RPMI7951 (cell line): ENCODE results near the gene C21orf91. TPM values are rescaled to one million over a fixed set of nuclear protein-coding genes. Genes with fewer than 3 reads are reported as not detected.
A peak's percentile ranks its signal among the peaks of the same experiment; 100 is the strongest.

Experiments used
- DNase-seq: peaks from one replicate; pipeline ENCODE4 v3.0.0-alpha.2; 2012; ENCODE audit warnings: low read depth
- total RNA-seq: library from RNA; depleted of rRNA; stranded (reverse); fragments of >200 nt; shearing (Covaris generic); gene quantifications from 2 replicates; pipeline ENCODE4 v1.2.3, GENCODE V29; 2014

The C21orf91 gene
- total RNA-seq, 1 experiment from 2014 or later = 14.3 TPM

DNA sequence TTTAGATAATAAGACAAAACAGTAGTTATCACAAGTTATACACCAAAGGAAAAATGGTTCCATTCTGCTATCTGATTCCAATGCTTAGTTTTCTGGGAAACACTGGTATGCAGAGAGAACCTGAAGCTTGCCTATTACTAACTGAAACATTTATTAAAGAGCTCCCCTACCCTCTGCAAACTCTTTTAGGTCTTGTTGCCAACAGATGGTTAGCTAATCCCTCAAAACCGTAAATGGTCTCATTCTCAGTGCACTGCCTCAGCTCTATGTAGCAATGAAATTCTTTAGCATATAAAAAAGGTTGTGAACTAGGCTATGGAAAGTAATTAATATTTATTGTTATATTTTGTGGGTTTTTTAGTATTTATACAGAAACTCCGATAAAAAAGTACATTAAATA is 20.4 kb downstream of the C21orf91 start:
- DNase-seq = no peak

DNA sequence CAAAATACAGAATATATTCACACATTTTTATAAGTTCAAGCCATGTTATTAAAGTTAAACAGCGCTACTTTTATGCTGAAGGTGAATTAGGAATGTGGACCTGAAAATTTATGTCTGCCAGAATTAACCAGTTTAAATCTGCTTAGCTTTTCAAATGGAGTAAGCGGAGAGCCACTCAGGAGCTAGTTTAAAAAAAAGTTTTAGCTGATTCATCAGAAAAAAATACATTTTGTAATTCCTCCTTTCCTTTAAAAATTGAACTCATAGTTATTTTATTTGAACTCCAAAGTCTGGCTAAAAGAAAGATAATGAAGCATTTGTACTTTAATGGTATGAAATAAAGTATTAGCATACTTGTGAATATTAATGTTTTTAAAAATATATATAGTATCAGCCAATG is 21.2 kb downstream of the C21orf91 start:
- no peak for DNase-seq

DNA sequence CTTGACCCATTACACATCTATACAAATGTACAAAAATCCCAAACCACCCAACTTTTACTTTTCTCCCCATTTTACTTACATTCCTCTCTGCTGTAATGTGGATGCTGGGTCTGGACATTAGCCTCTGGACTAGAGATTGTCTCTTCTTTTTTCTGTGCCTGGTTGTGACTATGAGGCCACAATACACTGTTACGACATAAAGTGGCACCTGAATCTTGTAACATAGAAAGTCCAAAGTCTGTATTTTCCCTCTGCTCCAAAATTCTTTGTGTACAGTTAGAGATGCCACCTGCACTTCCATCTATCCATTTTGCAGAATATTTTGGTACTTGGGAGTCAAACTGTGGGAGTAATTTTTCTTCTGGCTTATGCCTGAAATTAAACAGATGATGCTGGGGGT is 22.7 kb downstream of the C21orf91 start:
- no peak for DNase-seq

DNA sequence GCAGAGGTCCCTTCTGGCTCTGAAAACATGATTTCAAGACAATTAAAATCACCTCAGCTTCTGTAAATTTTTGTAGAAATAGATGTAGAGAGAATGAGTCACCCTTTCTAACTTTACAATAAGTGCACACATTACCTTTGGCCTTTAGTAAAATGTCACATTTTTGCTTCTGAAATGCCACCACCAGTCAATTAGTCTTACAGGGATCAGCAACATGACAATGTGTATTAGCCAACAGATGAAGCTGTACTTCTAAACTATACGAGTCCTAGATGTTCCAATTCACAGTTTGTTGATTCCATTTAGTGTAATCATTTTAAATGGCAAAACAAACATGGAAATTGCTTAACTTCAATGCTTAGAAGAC is 23.1 kb downstream of the C21orf91 start:
- no peak for DNase-seq

DNA sequence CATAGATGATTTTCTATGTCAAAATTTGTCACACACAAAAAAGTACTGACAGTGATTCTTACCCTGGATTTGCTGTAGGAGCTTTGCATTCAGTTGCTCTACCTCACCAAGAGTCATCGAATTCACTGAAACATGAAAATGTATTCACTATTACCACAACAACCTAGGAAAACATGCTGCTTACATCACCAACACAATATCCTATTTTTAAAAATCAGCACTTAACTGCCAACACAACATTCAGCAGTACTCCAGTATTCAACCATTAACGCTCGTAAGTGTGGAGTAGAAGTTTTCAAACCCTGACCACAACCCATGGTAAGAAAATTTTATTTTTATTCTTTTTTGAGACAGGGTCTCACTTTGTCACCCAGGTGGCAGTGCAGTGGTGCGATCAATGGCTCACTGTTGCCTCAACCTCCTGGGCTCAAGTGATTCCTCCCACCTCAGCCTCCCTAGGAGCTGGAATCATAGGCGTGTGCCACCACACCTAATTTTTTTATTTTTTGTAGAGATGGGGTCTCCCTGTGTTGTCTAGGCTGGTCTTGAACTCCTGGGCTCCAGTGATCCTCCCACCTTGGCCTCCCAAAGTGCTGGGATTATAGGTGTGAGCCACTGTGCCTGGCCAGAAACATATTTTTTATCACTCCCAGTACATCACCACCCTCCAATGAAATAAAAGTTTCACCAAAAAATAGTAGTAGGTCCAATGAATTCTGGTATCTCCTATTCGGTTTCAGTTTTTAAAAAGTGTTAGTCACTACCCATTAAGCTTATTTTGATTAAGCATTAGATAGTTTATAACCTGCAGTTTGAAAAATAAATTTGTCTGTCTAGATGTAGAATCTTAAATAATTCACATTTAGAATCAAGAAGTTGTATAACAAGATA is 23.8 kb downstream of the C21orf91 start:
- no peak for DNase-seq

DNA sequence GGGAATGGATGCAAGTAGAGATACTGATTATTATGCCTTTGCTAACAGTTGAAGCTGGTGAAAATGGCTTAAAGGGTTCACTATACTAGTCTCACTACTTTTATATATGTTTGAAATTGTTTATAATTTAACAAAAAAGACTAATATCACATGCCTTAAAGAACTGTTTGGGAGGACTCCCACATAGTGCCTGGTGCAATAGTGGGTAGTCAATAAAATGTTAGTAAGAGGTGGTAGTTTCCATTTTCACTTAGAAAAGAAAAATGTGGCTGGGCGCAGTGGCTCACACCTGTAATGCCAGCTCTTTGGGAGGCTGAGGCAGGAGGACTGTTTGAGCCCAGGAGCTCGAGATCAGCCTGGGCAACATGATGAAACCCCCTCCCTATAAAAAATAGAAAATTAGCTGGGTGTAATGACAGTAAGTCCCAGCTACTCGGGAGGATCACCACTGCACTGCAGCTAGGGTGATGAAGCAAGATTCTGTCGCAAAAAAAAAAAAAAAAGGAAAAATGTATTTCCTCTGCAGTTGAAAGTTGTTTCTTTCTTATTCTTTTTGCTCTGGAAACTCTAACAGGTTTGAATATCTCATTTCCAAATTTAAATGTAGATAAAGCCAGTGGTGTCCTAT is 24.5 kb downstream of the C21orf91 start:
- DNase-seq = no peak

DNA sequence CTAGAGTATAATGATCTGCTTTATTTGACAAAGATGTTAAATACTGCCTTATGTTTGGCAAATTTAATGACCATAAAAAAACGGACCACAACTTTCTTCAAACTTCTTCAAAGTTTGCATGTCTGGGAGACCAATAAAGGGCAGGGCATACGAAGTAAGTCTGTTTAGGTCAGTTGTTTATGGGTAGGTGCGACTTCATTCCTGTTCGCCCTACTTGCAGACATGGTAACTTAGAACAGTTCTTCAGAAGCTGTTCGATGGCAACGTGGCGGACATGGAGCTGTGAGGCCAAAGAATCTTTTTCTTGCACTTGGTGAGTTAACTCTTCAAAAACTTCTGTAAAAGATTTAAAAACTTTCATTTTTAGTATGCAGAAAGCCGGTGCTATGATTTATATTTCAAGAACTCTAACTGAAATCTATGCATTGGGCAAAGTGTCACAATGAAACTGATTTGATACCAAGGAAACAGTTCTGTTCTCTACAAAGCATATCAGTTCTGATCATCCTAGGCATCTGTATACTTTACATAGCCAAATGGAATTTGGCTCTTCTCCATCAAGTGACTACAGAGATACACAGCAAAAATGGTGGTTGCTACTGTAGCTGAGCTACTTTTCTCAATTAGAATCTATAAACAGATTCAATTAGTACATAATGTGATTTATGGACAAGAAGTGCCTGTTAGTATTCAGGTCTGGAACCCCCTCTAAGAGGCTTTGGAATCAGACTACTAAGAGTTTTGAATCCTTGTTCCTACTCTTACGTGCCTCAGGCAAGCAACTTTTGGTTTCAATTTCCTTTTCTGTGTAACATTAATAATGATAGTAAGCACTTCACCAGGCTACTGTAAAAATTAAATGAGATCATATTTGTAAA is 25.7 kb downstream of the C21orf91 start:
- peak; percentile 67 for DNase-seq

DNA sequence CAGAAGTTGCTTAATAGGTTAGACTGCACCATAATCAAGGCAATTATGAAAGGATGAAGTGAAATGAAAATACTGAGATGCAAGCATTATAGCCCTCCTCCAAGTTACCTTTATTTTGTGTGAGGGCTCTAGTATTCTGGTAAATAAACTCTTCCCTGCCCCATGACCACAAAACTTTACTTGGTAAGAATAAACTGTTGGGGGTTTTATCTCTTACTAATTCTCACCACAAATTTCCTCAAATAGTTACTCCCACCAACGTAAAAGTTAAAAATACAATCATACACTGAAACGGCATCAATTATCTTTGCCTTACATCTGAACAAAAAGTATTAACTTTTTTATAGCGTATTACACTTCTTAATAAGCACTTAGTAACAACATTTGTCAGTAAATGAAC is 29.5 kb downstream of the C21orf91 start:
- DNase-seq = no peak

DNA sequence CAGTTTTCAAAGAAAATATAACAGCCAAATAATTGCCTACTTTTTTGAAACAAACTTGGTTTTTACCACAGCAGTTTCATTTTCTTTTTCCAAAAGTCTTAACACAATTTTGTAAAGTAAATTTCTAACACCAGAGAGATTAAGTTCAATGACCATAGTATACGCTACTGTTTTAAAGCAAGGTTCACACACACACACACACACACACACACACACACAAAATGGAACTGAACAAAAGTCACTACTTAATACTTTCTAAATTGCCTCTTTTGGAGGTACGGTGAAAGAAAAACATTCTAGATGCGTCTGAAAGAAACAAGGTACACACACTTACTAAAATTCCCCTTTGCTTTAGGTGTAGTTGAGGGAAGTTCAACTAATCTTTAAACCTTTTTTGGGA is 30.1 kb downstream of the C21orf91 start:
- no peak for DNase-seq

DNA sequence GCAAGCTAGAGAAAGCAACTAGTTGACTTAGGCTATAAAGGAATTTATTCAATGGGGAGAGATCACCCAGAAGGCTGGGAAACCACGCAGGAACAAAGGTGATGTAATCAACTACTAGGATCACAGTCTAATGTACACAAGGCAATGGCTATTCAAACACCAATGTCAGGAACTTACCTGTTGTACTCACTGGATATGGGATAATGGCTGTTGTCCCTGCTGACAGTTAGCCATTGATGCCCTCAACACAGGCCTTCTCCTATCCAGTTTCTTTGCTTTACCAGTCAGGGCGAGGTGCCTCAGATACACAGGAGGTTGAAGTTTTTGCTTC is 32.3 kb downstream of the C21orf91 start:
- no peak for DNase-seq

DNA sequence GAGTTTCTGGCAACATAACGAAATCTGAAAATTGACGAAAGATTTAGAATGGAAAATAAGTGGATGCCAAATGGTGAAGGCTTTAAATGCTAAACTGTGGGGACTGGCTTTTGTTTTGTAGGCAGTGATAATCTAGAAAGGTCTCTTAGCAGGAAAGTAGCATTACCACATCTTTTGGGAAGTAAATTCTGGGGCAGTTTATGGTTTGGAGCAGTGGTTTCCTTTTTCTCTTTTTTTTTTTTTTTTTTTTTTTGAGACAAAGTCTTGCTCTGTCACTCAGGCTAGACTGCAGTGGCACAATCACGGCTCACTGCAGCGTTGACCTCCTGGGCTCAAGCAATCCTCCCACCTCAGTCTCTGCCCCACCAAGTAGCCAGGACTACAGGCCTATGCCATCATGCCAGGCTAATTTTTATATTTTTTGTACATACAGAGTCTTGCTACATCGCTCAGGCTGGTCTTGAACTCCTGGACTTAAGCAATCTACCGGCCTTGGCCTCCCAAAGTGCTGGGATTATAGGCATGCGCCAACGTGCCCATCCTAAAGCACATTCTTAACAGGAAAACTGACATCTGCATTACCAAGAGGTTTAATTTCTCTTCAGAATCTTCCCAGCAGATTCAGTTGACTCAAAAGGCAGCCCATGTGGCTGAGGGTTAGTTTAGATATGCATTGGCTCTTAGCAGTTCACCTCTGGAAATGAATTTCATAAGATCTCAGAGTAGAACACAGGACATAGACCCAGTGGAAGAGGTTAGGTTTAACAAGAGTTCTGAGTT is 32.9 kb downstream of the C21orf91 start:
- no peak for DNase-seq

DNA sequence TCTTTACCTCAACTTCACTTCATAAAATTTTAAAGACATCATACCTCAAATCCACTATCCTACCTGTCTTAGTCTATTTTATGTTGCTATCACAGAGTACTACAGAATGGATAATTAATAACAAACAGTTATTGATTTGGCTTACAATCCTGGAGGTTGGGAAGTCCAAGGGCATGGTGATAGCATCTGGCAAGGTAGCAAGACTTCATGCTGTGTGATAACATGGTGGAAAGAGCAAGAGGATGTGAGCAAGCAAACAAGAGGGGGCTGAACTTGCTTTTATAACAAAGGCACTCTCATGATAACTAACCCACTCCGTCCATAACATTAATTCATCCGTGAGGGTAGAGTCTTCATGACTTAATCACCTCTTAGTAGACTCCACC is 33.8 kb downstream of the C21orf91 start:
- no peak for DNase-seq

DNA sequence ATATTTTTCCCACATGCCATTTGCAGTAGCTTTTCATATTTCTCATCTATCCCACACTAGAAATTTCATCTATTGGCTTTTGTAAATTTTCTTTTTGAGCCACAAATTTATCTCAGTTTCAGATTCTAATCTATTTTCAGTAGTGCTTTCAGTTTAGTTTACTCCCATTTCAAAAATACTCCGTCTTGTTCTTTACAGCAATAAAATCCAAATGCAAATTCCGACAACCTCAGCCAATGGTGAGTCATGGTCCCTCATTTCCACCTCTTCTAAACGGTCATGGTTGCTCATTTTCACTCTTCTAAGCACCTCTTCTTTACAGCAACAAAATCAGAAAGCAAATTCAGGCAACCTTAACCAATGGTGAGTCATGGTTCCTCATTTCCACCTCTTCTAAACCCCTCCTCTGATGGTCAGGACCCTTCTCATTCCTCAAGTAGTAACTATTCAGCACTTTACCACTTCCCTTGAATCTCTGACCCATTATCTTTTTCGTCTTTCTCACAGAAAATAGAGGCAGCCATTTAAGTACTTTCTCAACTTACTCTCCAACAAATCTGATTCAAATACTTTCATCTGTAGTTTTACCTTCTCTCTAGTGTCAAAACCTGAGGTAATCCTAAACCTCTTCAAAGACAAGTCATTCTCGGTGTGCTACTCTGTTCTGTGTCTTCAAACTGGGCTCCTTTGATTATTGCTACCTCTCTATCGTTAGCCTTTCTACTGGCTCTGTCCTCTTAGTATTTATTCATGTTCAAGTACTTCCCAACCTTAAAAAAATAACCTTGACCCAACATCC is 34.4 kb downstream of the C21orf91 start:
- DNase-seq = peak; percentile 56

DNA sequence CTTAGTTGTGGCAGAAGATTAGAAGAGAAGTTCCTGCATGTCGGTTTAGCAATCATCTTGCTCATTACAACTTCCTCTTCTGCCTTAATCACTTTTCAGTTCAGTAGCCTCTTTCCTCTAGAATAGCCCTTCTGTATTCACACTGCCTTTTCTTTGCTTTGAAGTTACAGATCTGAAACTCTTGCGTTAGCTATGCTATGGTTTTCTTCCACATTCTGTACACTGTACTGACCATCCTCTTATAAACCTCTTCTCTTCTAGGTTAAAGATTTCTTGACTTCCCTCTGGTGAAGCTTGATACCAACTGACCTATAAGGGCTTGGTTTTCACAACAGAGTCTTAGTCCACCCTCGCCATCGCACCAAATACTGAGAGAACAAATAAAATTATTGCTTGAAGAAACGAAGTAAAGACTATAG is 35.0 kb downstream of the C21orf91 start:
- no peak for DNase-seq

DNA sequence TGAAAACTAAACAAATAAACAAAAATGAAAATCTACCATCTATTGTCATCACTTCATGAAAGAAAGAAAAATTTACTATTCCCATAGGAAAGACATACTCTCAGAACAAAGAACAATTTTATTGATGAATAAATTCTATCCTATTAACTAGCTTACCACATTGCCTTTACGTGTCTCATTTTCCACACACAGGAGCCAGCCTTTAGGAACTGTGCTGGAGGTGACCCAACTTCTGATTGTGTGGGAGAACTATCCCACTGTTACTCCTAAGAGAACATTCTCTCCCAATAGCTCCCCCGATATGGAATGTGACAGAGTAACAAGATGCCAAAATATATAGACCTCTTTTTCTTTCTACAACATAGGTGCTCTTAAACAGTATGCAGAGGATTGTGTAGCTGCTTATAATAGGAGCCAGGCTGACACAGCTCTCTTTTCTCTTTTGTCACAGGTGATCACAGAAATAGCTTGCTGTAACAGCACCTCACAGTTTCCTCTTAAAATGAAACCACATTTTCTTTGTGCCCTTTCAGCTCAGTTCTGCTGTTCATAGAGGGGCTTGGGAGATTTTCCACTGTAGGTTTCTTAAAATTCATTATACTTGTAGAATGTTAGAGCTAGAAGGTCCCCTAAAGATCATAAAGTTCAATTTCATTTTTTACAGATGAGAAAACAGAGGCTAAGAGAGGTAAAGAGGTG is 35.5 kb downstream of the C21orf91 start:
- DNase-seq = no peak

DNA sequence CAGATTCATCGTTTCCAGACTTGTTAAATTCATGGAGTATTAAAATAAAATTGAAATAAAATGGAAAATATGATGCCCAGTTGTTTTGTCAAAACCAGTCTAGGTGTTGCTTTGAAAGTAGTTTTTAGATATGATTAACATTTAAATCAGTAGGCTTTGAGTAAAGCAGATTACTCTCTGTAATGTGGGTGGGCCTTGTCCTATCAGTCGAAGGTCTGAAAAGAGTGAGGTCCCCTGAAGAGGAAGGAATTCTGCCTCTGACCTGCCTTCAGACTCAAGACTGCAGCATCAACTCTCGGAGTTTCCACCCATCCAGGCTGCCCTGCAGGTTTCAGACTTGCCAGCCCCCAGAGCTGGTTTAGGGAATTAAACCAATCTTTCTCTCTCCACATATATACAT is 36.2 kb downstream of the C21orf91 start:
- no peak for DNase-seq

DNA sequence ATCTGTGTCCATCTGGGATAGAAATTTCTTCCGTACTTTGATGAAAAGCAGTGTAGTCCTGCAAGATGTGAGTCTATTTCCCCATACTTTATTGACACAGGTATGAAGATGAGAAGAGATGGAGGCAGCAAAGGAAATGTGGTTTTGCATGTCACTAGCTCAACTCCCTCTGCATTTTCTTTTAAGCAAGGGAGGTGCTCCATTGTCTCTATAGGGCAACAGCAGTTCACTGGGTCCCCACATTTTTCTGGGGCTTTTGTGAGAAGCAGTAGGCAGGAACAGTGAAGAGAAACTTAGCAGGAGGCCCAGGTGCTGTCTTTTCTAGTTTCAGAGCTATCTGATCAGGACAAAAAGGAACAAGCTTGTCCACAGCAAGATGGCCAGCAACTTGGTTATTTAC is 37.1 kb downstream of the C21orf91 start:
- DNase-seq = no peak

DNA sequence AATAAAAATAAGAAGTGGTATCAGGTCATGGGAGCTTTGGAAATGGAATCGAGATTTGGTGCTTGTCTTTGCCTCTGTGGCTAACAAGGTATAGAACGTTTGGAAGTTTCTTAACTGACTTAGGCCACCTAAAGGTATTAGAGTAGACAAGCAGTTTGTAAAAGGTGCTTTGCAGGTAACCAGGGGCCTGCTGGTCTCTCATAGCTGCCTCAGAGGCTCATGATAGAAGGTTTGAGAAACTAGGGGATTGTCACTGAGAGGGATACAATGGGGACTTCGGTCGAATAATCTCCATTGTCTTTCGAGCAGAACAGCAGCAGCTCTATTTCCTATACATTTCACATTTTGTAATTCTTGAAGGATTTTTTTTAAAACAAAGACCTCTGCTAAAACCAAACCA is 37.6 kb downstream of the C21orf91 start:
- no peak for DNase-seq

DNA sequence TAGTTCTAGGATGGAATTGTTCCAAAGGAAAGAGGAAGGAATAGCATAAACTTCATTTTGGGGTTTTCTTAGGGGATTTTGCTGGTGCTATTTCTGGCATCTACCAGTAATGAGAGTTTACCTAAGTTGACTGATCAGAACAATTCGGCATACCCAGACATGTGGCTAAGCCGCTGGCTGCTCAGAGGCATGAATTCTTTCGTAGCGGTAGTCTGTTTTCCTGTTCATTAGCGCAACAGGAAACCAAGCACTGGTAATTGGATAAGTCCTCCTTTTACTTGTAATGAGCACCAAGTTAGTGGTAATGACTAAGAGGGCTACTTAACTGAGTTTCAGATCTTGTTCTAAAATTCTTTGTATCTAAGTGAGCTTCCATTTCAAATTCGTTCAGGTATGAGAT is 38.6 kb downstream of the C21orf91 start:
- no peak for DNase-seq

DNA sequence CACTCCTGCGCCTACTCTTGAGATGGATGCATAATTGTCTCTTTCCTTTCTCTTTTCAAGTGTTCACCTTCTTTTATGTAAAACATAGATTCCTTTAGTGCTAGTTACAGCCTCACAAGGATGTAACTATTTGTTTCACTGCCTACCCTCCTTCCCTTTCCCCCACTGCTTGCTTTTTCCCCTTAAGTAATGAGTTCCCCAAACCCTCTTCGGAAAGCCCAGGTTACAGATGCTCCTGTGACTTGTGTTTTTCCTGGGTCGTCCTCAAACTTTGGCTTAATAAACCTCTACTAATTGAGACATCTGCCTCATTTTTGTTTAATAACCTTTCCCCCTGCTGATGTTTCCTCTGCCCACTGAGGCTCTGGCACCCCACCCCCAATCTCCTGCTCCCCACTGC is 39.2 kb downstream of the C21orf91 start:
- DNase-seq = no peak
